Stimulated activated CD8-positive, alpha-beta memory T cell treated with anti-CD3 and anti-CD28 coated beads, Interleukin-12 subunit alpha, Interleukin-12 subunit beta, amount 100 ng/mL, for 1 hour (primary cell): ENCODE results near the gene PDPN.

Experiments
- DNase-seq: peaks from one replicate; pipeline ENCODE4 v3.0.0-alpha.2; 2020; ENCODE audit warnings: low read depth

The PDPN gene

GRCh38 chr1:13577846-13578245 is 5.8 kb upstream of the PDPN start:
- DNase-seq: no peak

- DNase-seq: no peak
Measured at GRCh38 chr1:13581446-13581845, 2.2 kb upstream of the PDPN start.

- no peak for DNase-seq
Measured at GRCh38 chr1:13582713-13583443, 754 bp upstream of the PDPN start.

- no peak for DNase-seq
Measured at GRCh38 chr1:13583966-13584791, 547 bp downstream of the PDPN start.

GRCh38 chr1:13584876-13585611 is 1.4 kb downstream of the PDPN start:
- no peak for DNase-seq

GRCh38 chr1:13585612-13585991 is 2.0 kb downstream of the PDPN start:
- no peak for DNase-seq

- DNase-seq: no peak
Measured at GRCh38 chr1:13586001-13586400, 2.4 kb downstream of the PDPN start.

- no peak for DNase-seq
Measured at GRCh38 chr1:13587256-13588030, 3.8 kb downstream of the PDPN start.

- DNase-seq: no peak
Measured at GRCh38 chr1:13588946-13589796, 5.5 kb downstream of the PDPN start.

GRCh38 chr1:13590486-13590885 is 6.9 kb downstream of the PDPN start:
- DNase-seq: no peak

GRCh38 chr1:13593511-13594131 is 10.0 kb downstream of the PDPN start:
- DNase-seq: no peak

GRCh38 chr1:13595411-13595810 is 11.8 kb downstream of the PDPN start:
- DNase-seq: no peak

GRCh38 chr1:13597166-13597565 is 13.5 kb downstream of the PDPN start:
- DNase-seq: no peak

GRCh38 chr1:13600762-13601453 is 17.3 kb downstream of the PDPN start:
- no peak for DNase-seq

- no peak for DNase-seq
Measured at GRCh38 chr1:13604176-13604575, 20.5 kb downstream of the PDPN start.

- DNase-seq: no peak
Measured at GRCh38 chr1:13604721-13605120, 21.1 kb downstream of the PDPN start.

- no peak for DNase-seq
Measured at GRCh38 chr1:13605159-13605558, 21.5 kb downstream of the PDPN start.

GRCh38 chr1:13607002-13607401 is 23.4 kb downstream of the PDPN start:
- DNase-seq: no peak

GRCh38 chr1:13616234-13616633 is 32.6 kb downstream of the PDPN start:
- no peak for DNase-seq

GRCh38 chr1:13617108-13617507 is 33.5 kb downstream of the PDPN start:
- no peak for DNase-seq
